Measurements from ENCODE around the gene GOLGA6L2.
"Not testable (repeated sequence)": the region's sequence is repeated elsewhere in the genome, so short reads cannot be mapped to it uniquely, and the experiment has no call there.

GOLGA6L2 gene

GRCh38 chr15:23447107-23447500 is at the start of gene GOLGA6L2:
Gene GOLGA6L2 (minus strand): TSS chr15:23447243. CDS start chr15:23447181, 62 bp downstream.
- no peak for DNase-seq (ENCODE audit: low read depth in 2 of 2, low spot score in 1 of 2)

- no peak for DNase-seq (ENCODE audit: low read depth in 2 of 2, low spot score in 1 of 2)
These were observed 37.8 kb upstream of the GOLGA6L2 start for GRCh38 chr15:23484870-23485269.

GRCh38 chr15:23483821-23484299 is 36.8 kb upstream of the GOLGA6L2 start:
- DNase-seq (ENCODE audit: low read depth in 2 of 2, low spot score in 1 of 2) = no peak

- DNase-seq (ENCODE audit: low read depth in 2 of 2, low spot score in 1 of 2) = no peak
These were observed 35.9 kb upstream of the GOLGA6L2 start for GRCh38 chr15:23482764-23483489.

- no peak for DNase-seq (ENCODE audit: low read depth in 2 of 2, low spot score in 1 of 2)
These were observed 35.2 kb upstream of the GOLGA6L2 start for GRCh38 chr15:23482228-23482627.

- no peak for DNase-seq (ENCODE audit: low read depth in 2 of 2, low spot score in 1 of 2)
These were observed 30.9 kb upstream of the GOLGA6L2 start for GRCh38 chr15:23477920-23478319.

- no peak for DNase-seq (ENCODE audit: low read depth in 2 of 2, low spot score in 1 of 2)
These were observed 25.6 kb upstream of the GOLGA6L2 start for GRCh38 chr15:23472678-23473077.

- no peak for DNase-seq (ENCODE audit: low read depth in 2 of 2, low spot score in 1 of 2)
These were observed 25.0 kb upstream of the GOLGA6L2 start for GRCh38 chr15:23472033-23472432.

- DNase-seq (ENCODE audit: low read depth in 2 of 2, low spot score in 1 of 2) = no peak
These were observed 20.1 kb upstream of the GOLGA6L2 start for GRCh38 chr15:23467110-23467600.

GRCh38 chr15:23457890-23458289 is 10.8 kb upstream of the GOLGA6L2 start:
- no peak for DNase-seq (ENCODE audit: low read depth in 2 of 2, low spot score in 1 of 2)

- DNase-seq (ENCODE audit: low read depth in 2 of 2, low spot score in 1 of 2) = no peak
These were observed 582 bp downstream of the GOLGA6L2 start for GRCh38 chr15:23446215-23447106.

- DNase-seq (ENCODE audit: low read depth in 2 of 2, low spot score in 1 of 2) = no peak
These were observed 2.8 kb downstream of the GOLGA6L2 start for GRCh38 chr15:23444269-23444668.

- DNase-seq (ENCODE audit: low read depth in 2 of 2, low spot score in 1 of 2) = no peak
These were observed 5.8 kb downstream of the GOLGA6L2 start for GRCh38 chr15:23441204-23441603.

- DNase-seq (ENCODE audit: low read depth in 2 of 2, low spot score in 1 of 2) = no peak
These were observed 6.4 kb downstream of the GOLGA6L2 start for GRCh38 chr15:23440596-23440995.

GRCh38 chr15:23439513-23439912 is 7.5 kb downstream of the GOLGA6L2 start:
- DNase-seq (ENCODE audit: low read depth in 2 of 2, low spot score in 1 of 2) = no peak

GRCh38 chr15:23438816-23439466 is 8.1 kb downstream of the GOLGA6L2 start:
- DNase-seq (ENCODE audit: low read depth in 2 of 2, low spot score in 1 of 2) = no peak

- DNase-seq (ENCODE audit: low read depth in 2 of 2, low spot score in 1 of 2) = no peak
These were observed 9.4 kb downstream of the GOLGA6L2 start for GRCh38 chr15:23437673-23438072.

- no peak for DNase-seq (ENCODE audit: low read depth in 2 of 2, low spot score in 1 of 2)
These were observed 9.9 kb downstream of the GOLGA6L2 start for GRCh38 chr15:23437146-23437545.

- DNase-seq (ENCODE audit: low read depth in 2 of 2, low spot score in 1 of 2) = no peak
These were observed 10.6 kb downstream of the GOLGA6L2 start for GRCh38 chr15:23436421-23436820.

GRCh38 chr15:23434699-23435098 is 12.3 kb downstream of the GOLGA6L2 start:
- not testable (repeated sequence) for DNase-seq (ENCODE audit: low read depth in 2 of 2, low spot score in 1 of 2)

GRCh38 chr15:23425327-23425726 is 21.7 kb downstream of the GOLGA6L2 start:
- not testable (repeated sequence) for DNase-seq (ENCODE audit: low read depth in 2 of 2, low spot score in 1 of 2)

Data from stimulated activated CD8-positive, alpha-beta memory T cell treated with anti-CD3 and anti-CD28 coated beads, Interleukin-4, amount 100 ng/mL, for 1 hour (primary cell).